ENCODE results near the gene TECR. TPM values are rescaled to one million over a fixed set of nuclear protein-coding genes. Genes with fewer than 3 reads are reported as not detected.

The TECR gene, protein sequence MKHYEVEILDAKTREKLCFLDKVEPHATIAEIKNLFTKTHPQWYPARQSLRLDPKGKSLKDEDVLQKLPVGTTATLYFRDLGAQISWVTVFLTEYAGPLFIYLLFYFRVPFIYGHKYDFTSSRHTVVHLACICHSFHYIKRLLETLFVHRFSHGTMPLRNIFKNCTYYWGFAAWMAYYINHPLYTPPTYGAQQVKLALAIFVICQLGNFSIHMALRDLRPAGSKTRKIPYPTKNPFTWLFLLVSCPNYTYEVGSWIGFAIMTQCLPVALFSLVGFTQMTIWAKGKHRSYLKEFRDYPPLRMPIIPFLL
- polyA plus RNA-seq (2013, experiment 1 of 2) = 225 TPM
- polyA plus RNA-seq (2013, experiment 2 of 2) = 213 TPM

DNA sequence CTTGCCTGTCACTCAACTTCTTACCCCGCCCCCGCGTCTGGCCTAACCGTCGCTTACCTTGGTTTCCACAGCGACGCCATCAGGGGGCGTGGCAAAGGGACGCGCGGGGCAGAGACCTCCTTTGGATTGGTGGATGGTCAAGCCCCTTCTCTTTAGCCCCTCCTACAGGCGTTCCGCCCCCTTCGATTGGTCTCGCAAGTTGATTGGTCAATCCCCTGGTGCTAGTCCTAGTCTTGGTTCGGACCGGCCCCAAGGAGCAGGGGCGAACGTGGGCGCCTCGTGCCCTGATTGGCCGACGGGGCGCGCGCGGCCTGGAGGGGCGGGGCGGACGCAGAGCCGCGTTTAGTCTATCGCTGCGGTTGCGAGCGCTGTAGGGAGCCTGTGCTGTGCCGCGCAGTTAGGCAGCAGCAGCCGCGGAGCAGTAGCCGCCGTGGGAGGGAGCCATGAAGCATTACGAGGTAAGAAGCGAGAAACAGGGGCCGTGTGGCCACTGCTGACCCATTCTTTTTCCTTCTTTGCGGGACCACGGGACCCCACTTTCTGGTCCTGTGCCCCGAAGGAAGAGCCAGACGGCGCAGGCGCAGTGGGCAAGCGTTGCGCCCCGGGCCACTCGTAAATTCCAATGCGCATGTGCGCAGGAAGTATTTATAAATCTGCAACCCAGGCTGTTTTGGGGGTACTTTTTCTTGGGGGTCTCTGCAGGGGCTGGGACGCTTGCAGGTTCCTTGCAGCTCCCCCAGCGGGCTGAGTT is at the start of gene TECR:
TSS of gene TECR (plus strand) at position 341 of the 751 bp plus-strand sequence. CDS start at position 444, 103 bp downstream.
- H3K14ac ChIP-seq (ENCODE audit: low read length) = peak within 1 kb of the TSS; percentile 12
- peaks cover 6% of the 10 kb centered on the region for H3K79me1 ChIP-seq (ENCODE audit: low read depth, low read length)
- H4K8ac ChIP-seq (ENCODE audit: low read depth, low read length) = no peak within 1 kb of the TSS
- H3K4me3 ChIP-seq (ENCODE audit: low read length in 2 of 2) = peak within 1 kb of the TSS; percentile 80 to 94
- H3K18ac ChIP-seq (ENCODE audit: low read length) = peak within 1 kb of the TSS; percentile 93
- peak within 1 kb of the TSS; percentile 8 for H2AK5ac ChIP-seq (ENCODE audit: low read depth, low read length)
- H3K4me2 ChIP-seq (ENCODE audit: insufficient read depth, low read length, poor library complexity, severe bottlenecking) = peak within 1 kb of the TSS; percentile 74
- H3K9ac ChIP-seq (ENCODE audit: low read depth, low read length, poor library complexity) = peak within 1 kb of the TSS; percentile 96
- H3K4ac ChIP-seq (ENCODE audit: low read length) = no peak within 1 kb of the TSS
- peak; percentile 100 for DNase-seq (ENCODE audit: low spot score)
- H2BK120ac ChIP-seq (ENCODE audit: low read depth, low read length) = no peak within 1 kb of the TSS
- H3K9me3 ChIP-seq (replicated peaks in 1 of 2; ENCODE audit: control insufficient read depth in 2 of 2, insufficient read depth in 1 of 2, low read depth in 1 of 2, low read length in 2 of 2) = no peaks in the 10 kb centered on the region
- H3K36me3 ChIP-seq (replicated peaks in 1 of 2; ENCODE audit: control insufficient read depth in 2 of 2, insufficient read depth in 2 of 2, low read length in 2 of 2) = peaks cover 0 to 16% of the 10 kb centered on the region in 2 donors
- no peak within 1 kb of the TSS for H4K91ac ChIP-seq (ENCODE audit: low read depth, low read length, poor library complexity)
- no CpG with 5 or more reads among the region's 59 CpGs for WGBS, 2 donors (ENCODE audit: extremely low coverage in 2 of 2, insufficient read length in 2 of 2, insufficient replicate concordance in 1 of 2)
- H2AFZ ChIP-seq (ENCODE audit: low read length) = peak within 1 kb of the TSS; percentile 94
- no peaks in the 10 kb centered on the region for H3K27me3 ChIP-seq (ENCODE audit: control insufficient read depth in 3 of 3, insufficient read depth in 3 of 3, low read depth in 1 of 3, low read length in 3 of 3)
- H3K23ac ChIP-seq (ENCODE audit: low read depth, low read length, poor library complexity) = peak within 1 kb of the TSS; percentile 76
- no peak within 1 kb of the TSS for H2BK12ac ChIP-seq (ENCODE audit: low read length)
- H2BK15ac ChIP-seq (ENCODE audit: low read length) = peak within 1 kb of the TSS; percentile 19
- H3K4me1 ChIP-seq (ENCODE audit: control insufficient read depth in 2 of 2, insufficient read depth in 1 of 2, low read depth in 1 of 2, low read length in 2 of 2) = peaks cover 1 to 4% of the 10 kb centered on the region in 2 donors
- peak within 1 kb of the TSS; percentile 81 for H3K27ac ChIP-seq (replicated peaks; ENCODE audit: low read length)
- peak within 1 kb of the TSS; percentile 89 for H2BK5ac ChIP-seq (ENCODE audit: low read length)

DNA sequence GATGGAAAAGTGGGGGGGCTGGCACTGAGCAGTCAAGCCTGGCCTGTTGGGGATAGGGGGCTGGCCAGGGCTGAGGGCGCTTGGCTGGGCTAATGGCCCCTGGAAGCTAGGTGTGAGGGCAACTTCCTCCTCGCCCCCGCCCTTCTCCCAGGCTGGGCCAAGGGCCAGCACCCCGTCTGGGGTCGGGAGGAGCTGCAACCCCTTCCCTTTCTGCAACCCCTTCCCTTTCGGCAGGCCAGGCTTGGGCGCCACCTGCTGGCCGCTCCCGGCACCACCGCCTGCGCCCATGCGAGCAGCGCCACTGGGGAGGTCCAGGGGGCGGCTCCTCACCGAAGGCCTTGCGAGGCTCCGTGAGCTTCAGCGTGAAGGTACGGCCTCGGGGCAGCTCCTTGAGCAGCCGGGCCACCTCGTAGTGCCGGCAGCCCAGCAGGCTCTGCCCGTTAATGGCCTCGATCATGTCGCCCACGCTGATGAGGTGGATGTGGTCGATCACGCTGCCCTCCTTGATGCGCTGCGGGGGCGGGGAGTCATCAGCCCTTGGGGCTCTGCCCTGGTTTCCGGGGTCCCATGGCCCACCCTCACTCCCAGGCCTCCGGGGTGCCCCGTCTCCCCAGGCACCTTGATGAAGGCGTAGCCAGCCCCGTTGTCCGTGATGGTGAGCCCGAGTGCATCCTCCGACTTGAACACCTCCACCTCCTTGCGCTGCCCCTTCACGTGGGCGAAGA is 49.3 kb upstream of the TECR start:
- H4K8ac ChIP-seq (ENCODE audit: low read depth, low read length) = no peak overlapping the region
- H2AFZ ChIP-seq (ENCODE audit: low read length) = no peak overlapping the region
- H3K4me3 ChIP-seq (ENCODE audit: low read length in 2 of 2) = no peak overlapping the region
- H2BK120ac ChIP-seq (ENCODE audit: low read depth, low read length) = peak overlapping the region; percentile 95
- peak; percentile 66 for DNase-seq (ENCODE audit: low spot score)
- no peaks in the 10 kb centered on the region for H3K27me3 ChIP-seq (ENCODE audit: control insufficient read depth in 3 of 3, insufficient read depth in 3 of 3, low read depth in 1 of 3, low read length in 3 of 3)
- no peak overlapping the region for H3K4me2 ChIP-seq (ENCODE audit: insufficient read depth, low read length, poor library complexity, severe bottlenecking)
- peaks cover 19 to 50% of the 10 kb centered on the region in 2 donors for H3K36me3 ChIP-seq (replicated peaks in 1 of 2; ENCODE audit: control insufficient read depth in 2 of 2, insufficient read depth in 2 of 2, low read length in 2 of 2)
- no CpG with 5 or more reads among the region's 43 CpGs for WGBS, 2 donors (ENCODE audit: extremely low coverage in 2 of 2, insufficient read length in 2 of 2, insufficient replicate concordance in 1 of 2)
- H3K4me1 ChIP-seq (ENCODE audit: control insufficient read depth in 2 of 2, insufficient read depth in 1 of 2, low read depth in 1 of 2, low read length in 2 of 2) = peaks cover 0 to 11% of the 10 kb centered on the region in 2 donors
- H2BK5ac ChIP-seq (ENCODE audit: low read length) = no peak overlapping the region
- peak overlapping the region; percentile 77 for H3K9ac ChIP-seq (ENCODE audit: low read depth, low read length, poor library complexity)
- no peak overlapping the region for H4K91ac ChIP-seq (ENCODE audit: low read depth, low read length, poor library complexity)
- peak overlapping the region; percentile 58 for H2BK12ac ChIP-seq (ENCODE audit: low read length)
- peak overlapping the region; percentile 94 for H2AK5ac ChIP-seq (ENCODE audit: low read depth, low read length)
- peak overlapping the region; percentile 85 for H3K18ac ChIP-seq (ENCODE audit: low read length)
- peak overlapping the region; percentile 25 for H3K23ac ChIP-seq (ENCODE audit: low read depth, low read length, poor library complexity)
- H3K79me1 ChIP-seq (ENCODE audit: low read depth, low read length) = peaks cover 5% of the 10 kb centered on the region
- H3K27ac ChIP-seq (replicated peaks; ENCODE audit: low read length) = no peak overlapping the region
- no peak overlapping the region for H3K14ac ChIP-seq (ENCODE audit: low read length)
- H3K9me3 ChIP-seq (replicated peaks in 1 of 2; ENCODE audit: control insufficient read depth in 2 of 2, insufficient read depth in 1 of 2, low read depth in 1 of 2, low read length in 2 of 2) = no peaks in the 10 kb centered on the region
- no peak overlapping the region for H3K4ac ChIP-seq (ENCODE audit: low read length)
- peak overlapping the region; percentile 24 for H2BK15ac ChIP-seq (ENCODE audit: low read length)

DNA sequence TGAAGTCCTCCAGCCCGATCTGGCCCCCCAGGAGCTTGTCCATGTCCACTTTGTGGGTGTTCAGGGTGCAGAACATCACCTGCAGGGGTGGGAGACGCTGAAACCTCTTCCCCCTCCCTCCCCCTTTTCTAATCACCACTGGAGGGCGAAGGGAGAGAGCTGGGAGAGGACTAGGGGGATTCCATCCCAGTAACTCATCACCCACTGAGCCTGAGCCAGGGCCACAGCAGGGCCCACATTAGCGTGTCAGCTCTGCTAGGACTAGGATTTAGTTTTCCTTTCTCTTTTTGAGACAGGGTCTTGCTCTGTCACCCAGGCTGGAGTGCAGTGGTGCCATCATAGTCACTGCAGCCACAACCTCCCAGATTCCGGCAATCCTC is 48.7 kb upstream of the TECR start:
- peak overlapping the region; percentile 94 for H2AK5ac ChIP-seq (ENCODE audit: low read depth, low read length)
- H3K4ac ChIP-seq (ENCODE audit: low read length) = no peak overlapping the region
- no peak overlapping the region for H3K23ac ChIP-seq (ENCODE audit: low read depth, low read length, poor library complexity)
- H3K27me3 ChIP-seq (ENCODE audit: control insufficient read depth in 3 of 3, insufficient read depth in 3 of 3, low read depth in 1 of 3, low read length in 3 of 3) = no peaks in the 10 kb centered on the region
- no peak overlapping the region for H2BK12ac ChIP-seq (ENCODE audit: low read length)
- H2BK15ac ChIP-seq (ENCODE audit: low read length) = no peak overlapping the region
- H2BK5ac ChIP-seq (ENCODE audit: low read length) = no peak overlapping the region
- H3K4me3 ChIP-seq (ENCODE audit: low read length in 2 of 2) = no peak overlapping the region
- H3K27ac ChIP-seq (replicated peaks; ENCODE audit: low read length) = no peak overlapping the region
- no peak overlapping the region for H3K9ac ChIP-seq (ENCODE audit: low read depth, low read length, poor library complexity)
- no peak overlapping the region for H2BK120ac ChIP-seq (ENCODE audit: low read depth, low read length)
- H3K4me1 ChIP-seq (ENCODE audit: control insufficient read depth in 2 of 2, insufficient read depth in 1 of 2, low read depth in 1 of 2, low read length in 2 of 2) = peaks cover 0 to 8% of the 10 kb centered on the region in 2 donors
- H4K91ac ChIP-seq (ENCODE audit: low read depth, low read length, poor library complexity) = no peak overlapping the region
- H3K36me3 ChIP-seq (replicated peaks in 1 of 2; ENCODE audit: control insufficient read depth in 2 of 2, insufficient read depth in 2 of 2, low read length in 2 of 2) = peaks cover 19 to 53% of the 10 kb centered on the region in 2 donors
- H3K79me1 ChIP-seq (ENCODE audit: low read depth, low read length) = peaks cover 5% of the 10 kb centered on the region
- no peaks in the 10 kb centered on the region for H3K9me3 ChIP-seq (replicated peaks in 1 of 2; ENCODE audit: control insufficient read depth in 2 of 2, insufficient read depth in 1 of 2, low read depth in 1 of 2, low read length in 2 of 2)
- no peak for DNase-seq (ENCODE audit: low spot score)
- no peak overlapping the region for H4K8ac ChIP-seq (ENCODE audit: low read depth, low read length)
- WGBS, 2 donors (ENCODE audit: extremely low coverage in 2 of 2, insufficient read length in 2 of 2, insufficient replicate concordance in 1 of 2) = no CpG with 5 or more reads among the region's 5 CpGs
- H3K4me2 ChIP-seq (ENCODE audit: insufficient read depth, low read length, poor library complexity, severe bottlenecking) = no peak overlapping the region
- H2AFZ ChIP-seq (ENCODE audit: low read length) = no peak overlapping the region
- H3K18ac ChIP-seq (ENCODE audit: low read length) = no peak overlapping the region
- H3K14ac ChIP-seq (ENCODE audit: low read length) = no peak overlapping the region
